Keratinocyte (primary cell): Measurements from ENCODE around the gene ABCC9.

Experiments used
- EZH2 ChIP-seq: IDR thresholded peaks from one replicate; pipeline ENCODE4 v1.6.1; 2012; ENCODE audit warnings: inconsistent platforms, mild to moderate bottlenecking, low read length, moderate library complexity
- TF ChIP-seq, protein P1 (sequence below), 3 experiments: IDR thresholded peaks in 1 of 3; conservative IDR thresholded peaks in 1 of 3; optimal IDR thresholded peaks in 1 of 3; 2 replicates in 2 of 3; 3 replicates in 1 of 3; pipeline versions ENCODE3 to v1.5.1; 2011; ENCODE audit warnings: low read length in 3 of 3, mild to moderate bottlenecking in 3 of 3, moderate library complexity in 2 of 3, control low read depth in 1 of 3, inconsistent platforms in 1 of 3; ENCODE audit not compliant: insufficient read depth in 2 of 3; ENCODE audit errors: extremely low read depth in 1 of 3

DNA sequence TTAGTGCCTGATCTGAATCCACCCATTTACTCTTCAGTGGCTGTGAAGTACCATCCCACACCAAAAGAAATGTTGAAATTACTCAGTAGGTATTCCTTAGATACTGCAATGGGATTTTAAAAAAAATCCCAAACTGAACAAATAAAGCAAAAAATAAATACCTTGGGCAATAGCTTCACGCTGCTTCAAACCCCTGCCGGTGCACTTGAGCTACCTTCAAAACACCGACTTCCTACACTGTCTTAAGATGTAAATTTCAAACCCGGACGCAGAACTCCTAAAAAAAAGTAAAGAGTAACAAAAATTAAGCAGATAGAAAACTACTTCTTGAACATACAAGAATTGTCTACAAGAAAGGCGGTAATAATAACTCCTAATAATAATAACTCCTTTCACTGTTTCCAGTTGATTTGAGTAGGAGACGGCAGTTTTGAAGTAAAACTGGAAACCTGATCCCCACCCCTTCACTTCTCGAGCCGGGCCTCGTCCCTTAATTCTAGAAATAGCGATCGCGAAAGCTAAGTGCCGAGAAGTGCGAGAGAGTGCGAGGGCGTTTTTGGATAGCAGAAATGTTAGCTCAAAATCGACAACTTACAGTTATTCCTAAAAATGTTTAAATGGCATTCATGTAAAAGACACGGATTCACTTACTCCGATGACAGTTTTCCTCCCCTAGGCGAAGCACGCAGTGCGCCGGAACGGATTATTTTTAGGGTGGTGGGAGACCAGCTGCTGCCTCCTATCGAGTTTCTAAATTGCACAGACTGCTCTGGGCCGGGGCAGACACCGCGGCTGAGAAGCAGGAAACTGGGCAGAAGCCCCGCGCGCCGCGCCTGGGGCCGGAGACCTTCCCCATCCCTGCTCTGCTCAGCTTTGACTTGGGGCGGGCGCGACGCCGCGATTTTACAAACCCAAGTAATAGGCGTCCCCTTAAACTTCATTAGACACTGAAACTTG is at the start of gene ABCC9:
- TF ChIP-seq EZH2 = no peak
- TF ChIP-seq, protein P1, sequence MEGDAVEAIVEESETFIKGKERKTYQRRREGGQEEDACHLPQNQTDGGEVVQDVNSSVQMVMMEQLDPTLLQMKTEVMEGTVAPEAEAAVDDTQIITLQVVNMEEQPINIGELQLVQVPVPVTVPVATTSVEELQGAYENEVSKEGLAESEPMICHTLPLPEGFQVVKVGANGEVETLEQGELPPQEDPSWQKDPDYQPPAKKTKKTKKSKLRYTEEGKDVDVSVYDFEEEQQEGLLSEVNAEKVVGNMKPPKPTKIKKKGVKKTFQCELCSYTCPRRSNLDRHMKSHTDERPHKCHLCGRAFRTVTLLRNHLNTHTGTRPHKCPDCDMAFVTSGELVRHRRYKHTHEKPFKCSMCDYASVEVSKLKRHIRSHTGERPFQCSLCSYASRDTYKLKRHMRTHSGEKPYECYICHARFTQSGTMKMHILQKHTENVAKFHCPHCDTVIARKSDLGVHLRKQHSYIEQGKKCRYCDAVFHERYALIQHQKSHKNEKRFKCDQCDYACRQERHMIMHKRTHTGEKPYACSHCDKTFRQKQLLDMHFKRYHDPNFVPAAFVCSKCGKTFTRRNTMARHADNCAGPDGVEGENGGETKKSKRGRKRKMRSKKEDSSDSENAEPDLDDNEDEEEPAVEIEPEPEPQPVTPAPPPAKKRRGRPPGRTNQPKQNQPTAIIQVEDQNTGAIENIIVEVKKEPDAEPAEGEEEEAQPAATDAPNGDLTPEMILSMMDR (optimal IDR thresholded peaks at IDR 0.05 in 1 of 3, IDR thresholded peaks at IDR 0.05 in 1 of 3, conservative IDR thresholded peaks at IDR 0.05 in 1 of 3; ENCODE audit: extremely low read depth in 1 of 3, insufficient read depth in 2 of 3, low read length in 3 of 3) = no peak
